Spleen (tissue), 7 donors: ENCODE measurements around the gene TRIM26.

ENCODE experiments used
- POLR2A ChIP-seq, 3 donors: fragments of 450-650 bp; IDR thresholded peaks; one replicate each; pipeline ENCODE4 v1.5.1; 2017; ENCODE audit warnings: antibody characterized with exemption in 3 of 3, mild to moderate bottlenecking in 1 of 3
- POLR2AphosphoS5 ChIP-seq, 3 donors: sonication (generic); formaldehyde crosslinking; IDR thresholded peaks; one replicate each; pipeline ENCODE4 v1.5.1; 2017; ENCODE audit warnings: antibody characterized with exemption in 3 of 3
- TF ChIP-seq, protein P1 (sequence below), 11 experiments: fragments of 200-600 bp in 7 of 11; fragments of 450-650 bp in 4 of 11; sonication (generic) in 4 of 11; IDR thresholded peaks in 8 of 11; conservative IDR thresholded peaks in 3 of 11; 1 replicate in 7 of 11; 2 replicates in 4 of 11; pipeline versions ENCODE4 v1.4.0 to v1.8.0; 2016 to 2021; ENCODE audit warnings: antibody characterized with exemption in 11 of 11, inconsistent platforms in 4 of 11, mild to moderate bottlenecking in 1 of 11
- donor health status: DM: no; HTN: no; CAD: no; lungs with moderate emphysema.
- donor health status: DM: no; HTN: no; CAD: no.
- donor health status: DM: no; HTN: no; CAD: no.

DNA sequence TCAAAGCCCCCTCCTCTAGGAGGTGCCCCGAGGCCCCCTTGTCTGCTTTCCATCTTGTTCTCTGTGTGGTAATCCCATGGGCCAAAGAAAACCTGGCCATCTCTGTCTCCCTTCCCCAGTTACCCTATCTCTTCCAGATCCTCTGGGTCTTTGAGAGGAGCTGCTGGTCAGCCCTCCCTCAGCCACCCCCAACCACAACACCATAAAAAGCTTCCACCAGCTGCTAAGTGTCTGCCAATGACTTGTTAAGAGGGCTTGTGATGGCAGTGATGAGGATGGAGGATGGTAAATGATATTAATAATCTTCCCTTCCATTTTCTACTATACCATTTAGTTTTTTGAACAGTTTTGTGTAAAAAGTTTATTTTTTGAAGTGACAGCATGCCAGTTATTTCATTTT is 17.3 kb downstream of the TRIM26 start:
- no peak for TF ChIP-seq POLR2AphosphoS5 (IDR thresholded peaks at IDR 0.05)
- TF ChIP-seq, protein P1, sequence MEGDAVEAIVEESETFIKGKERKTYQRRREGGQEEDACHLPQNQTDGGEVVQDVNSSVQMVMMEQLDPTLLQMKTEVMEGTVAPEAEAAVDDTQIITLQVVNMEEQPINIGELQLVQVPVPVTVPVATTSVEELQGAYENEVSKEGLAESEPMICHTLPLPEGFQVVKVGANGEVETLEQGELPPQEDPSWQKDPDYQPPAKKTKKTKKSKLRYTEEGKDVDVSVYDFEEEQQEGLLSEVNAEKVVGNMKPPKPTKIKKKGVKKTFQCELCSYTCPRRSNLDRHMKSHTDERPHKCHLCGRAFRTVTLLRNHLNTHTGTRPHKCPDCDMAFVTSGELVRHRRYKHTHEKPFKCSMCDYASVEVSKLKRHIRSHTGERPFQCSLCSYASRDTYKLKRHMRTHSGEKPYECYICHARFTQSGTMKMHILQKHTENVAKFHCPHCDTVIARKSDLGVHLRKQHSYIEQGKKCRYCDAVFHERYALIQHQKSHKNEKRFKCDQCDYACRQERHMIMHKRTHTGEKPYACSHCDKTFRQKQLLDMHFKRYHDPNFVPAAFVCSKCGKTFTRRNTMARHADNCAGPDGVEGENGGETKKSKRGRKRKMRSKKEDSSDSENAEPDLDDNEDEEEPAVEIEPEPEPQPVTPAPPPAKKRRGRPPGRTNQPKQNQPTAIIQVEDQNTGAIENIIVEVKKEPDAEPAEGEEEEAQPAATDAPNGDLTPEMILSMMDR (IDR thresholded peaks at IDR 0.05 in 8 of 11, conservative IDR thresholded peaks at IDR 0.05 in 3 of 11): no peak
- no peak for TF ChIP-seq POLR2A (IDR thresholded peaks at IDR 0.05)
